Activated CD8-positive, alpha-beta memory T cell treated with anti-CD3 and anti-CD28 coated beads for 24 hours (primary cell): ENCODE results near the gene ELMOD1.

Experiments
- DNase-seq: peaks from one replicate; pipeline ENCODE4 v3.0.0-alpha.2; 2020

ELMOD1 gene

GRCh38 chr11:107651672-107652071, 60.7 kb downstream of the ELMOD1 start:
- DNase-seq = no peak

GRCh38 chr11:107653076-107653475, 62.1 kb downstream of the ELMOD1 start:
- no peak for DNase-seq

- DNase-seq = no peak
Observed at GRCh38 chr11:107655602-107656001, 64.7 kb downstream of the ELMOD1 start.

- DNase-seq = no peak
Observed at GRCh38 chr11:107659310-107659709, 68.4 kb downstream of the ELMOD1 start.

GRCh38 chr11:107660066-107660465, 69.1 kb downstream of the ELMOD1 start:
- DNase-seq = no peak

GRCh38 chr11:107661656-107662055, 70.7 kb downstream of the ELMOD1 start:
- no peak for DNase-seq

GRCh38 chr11:107665018-107665417, 74.1 kb downstream of the ELMOD1 start:
- no peak for DNase-seq

GRCh38 chr11:107666911-107667613, 76.1 kb downstream of the ELMOD1 start:
- no peak for DNase-seq

GRCh38 chr11:107669191-107669740, 78.3 kb downstream of the ELMOD1 start:
- DNase-seq = no peak

- no peak for DNase-seq
Observed at GRCh38 chr11:107669893-107670601, 79.1 kb downstream of the ELMOD1 start.

- DNase-seq = no peak
Observed at GRCh38 chr11:107675902-107676301, 85.0 kb downstream of the ELMOD1 start.

- no peak for DNase-seq
Observed at GRCh38 chr11:107676336-107677057, 85.5 kb downstream of the ELMOD1 start.

GRCh38 chr11:107677924-107678631, 87.1 kb downstream of the ELMOD1 start:
- no peak for DNase-seq

GRCh38 chr11:107678632-107678971, 87.7 kb downstream of the ELMOD1 start:
- DNase-seq = no peak

- no peak for DNase-seq
Observed at GRCh38 chr11:107679255-107680024, 88.5 kb downstream of the ELMOD1 start.

GRCh38 chr11:107682171-107682570, 91.2 kb downstream of the ELMOD1 start:
- no peak for DNase-seq

- DNase-seq = no peak
Observed at GRCh38 chr11:107682572-107682971, 91.6 kb downstream of the ELMOD1 start.

- no peak for DNase-seq
Observed at GRCh38 chr11:107683061-107683460, 92.1 kb downstream of the ELMOD1 start.

- DNase-seq = no peak
Observed at GRCh38 chr11:107683807-107684206, 92.9 kb downstream of the ELMOD1 start.

GRCh38 chr11:107688322-107688918, 97.5 kb downstream of the ELMOD1 start:
- no peak for DNase-seq

- peak; percentile 72 for DNase-seq
Observed at GRCh38 chr11:107689317-107690202, 98.6 kb downstream of the ELMOD1 start.
